Measurements from ENCODE around the gene STXBP2. TPM values are rescaled to one million over a fixed set of nuclear protein-coding genes. Genes with fewer than 3 reads are reported as not detected.

STXBP2 gene
- total and polyA plus RNA-seq, 7 donors: 0.55 to 4.5 (median 2.7) TPM

DNA sequence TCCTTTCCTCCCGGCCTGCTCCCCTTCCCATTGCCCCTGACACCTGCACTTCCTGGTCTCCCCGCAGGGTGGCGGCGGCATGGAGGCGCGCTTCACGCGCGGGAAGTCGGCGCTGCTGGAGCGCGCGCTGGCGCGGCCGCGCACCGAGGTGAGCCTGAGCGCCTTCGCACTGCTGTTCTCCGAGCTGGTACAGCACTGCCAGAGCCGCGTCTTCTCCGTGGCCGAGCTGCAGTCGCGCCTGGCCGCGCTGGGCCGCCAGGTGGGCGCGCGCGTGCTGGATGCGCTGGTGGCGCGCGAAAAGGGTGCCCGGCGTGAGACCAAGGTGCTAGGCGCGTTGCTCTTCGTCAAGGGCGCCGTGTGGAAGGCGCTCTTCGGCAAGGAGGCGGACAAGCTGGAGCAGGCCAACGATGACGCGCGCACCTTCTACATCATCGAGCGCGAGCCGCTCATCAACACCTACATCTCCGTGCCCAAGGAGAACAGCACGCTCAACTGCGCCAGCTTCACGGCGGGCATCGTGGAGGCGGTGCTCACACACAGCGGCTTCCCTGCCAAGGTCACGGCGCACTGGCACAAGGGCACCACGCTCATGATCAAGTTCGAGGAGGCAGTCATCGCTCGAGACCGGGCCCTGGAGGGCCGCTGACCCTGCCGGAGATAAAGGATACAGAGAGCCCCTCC, 45.4 kb downstream of the STXBP2 start:
- H3K27ac ChIP-seq: no peak overlapping the region
- TF ChIP-seq, protein P1, sequence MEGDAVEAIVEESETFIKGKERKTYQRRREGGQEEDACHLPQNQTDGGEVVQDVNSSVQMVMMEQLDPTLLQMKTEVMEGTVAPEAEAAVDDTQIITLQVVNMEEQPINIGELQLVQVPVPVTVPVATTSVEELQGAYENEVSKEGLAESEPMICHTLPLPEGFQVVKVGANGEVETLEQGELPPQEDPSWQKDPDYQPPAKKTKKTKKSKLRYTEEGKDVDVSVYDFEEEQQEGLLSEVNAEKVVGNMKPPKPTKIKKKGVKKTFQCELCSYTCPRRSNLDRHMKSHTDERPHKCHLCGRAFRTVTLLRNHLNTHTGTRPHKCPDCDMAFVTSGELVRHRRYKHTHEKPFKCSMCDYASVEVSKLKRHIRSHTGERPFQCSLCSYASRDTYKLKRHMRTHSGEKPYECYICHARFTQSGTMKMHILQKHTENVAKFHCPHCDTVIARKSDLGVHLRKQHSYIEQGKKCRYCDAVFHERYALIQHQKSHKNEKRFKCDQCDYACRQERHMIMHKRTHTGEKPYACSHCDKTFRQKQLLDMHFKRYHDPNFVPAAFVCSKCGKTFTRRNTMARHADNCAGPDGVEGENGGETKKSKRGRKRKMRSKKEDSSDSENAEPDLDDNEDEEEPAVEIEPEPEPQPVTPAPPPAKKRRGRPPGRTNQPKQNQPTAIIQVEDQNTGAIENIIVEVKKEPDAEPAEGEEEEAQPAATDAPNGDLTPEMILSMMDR (IDR thresholded peaks at IDR 0.05): no peak
- peaks cover 0 to 23% of the 10 kb centered on the region in 2 donors for H3K36me3 ChIP-seq (ENCODE audit: insufficient read depth in 1 of 2, low read depth in 1 of 2)
- H3K27me3 ChIP-seq (ENCODE audit: insufficient read depth in 3 of 3, low read length in 2 of 3): no peaks in the 10 kb centered on the region
- WGBS, 3 donors: 72 to 80% (median 75%) methylated on average over 73 to 74 of the region's 74 CpGs
- H3K9me3 ChIP-seq: no peaks in the 10 kb centered on the region
- H3K4me3 ChIP-seq: peak overlapping the region; percentile 100
- intact Hi-C loops (cut with DNase I): loop anchor here in 1 of 2 donors (5.0 kb wide), 1 partner anchor 325 kb away; no protein-coding TSS in a partner anchor
- H3K4me1 ChIP-seq: no peaks in the 10 kb centered on the region
- DNase-seq (no peak), ATAC-seq (no peak)

DNA sequence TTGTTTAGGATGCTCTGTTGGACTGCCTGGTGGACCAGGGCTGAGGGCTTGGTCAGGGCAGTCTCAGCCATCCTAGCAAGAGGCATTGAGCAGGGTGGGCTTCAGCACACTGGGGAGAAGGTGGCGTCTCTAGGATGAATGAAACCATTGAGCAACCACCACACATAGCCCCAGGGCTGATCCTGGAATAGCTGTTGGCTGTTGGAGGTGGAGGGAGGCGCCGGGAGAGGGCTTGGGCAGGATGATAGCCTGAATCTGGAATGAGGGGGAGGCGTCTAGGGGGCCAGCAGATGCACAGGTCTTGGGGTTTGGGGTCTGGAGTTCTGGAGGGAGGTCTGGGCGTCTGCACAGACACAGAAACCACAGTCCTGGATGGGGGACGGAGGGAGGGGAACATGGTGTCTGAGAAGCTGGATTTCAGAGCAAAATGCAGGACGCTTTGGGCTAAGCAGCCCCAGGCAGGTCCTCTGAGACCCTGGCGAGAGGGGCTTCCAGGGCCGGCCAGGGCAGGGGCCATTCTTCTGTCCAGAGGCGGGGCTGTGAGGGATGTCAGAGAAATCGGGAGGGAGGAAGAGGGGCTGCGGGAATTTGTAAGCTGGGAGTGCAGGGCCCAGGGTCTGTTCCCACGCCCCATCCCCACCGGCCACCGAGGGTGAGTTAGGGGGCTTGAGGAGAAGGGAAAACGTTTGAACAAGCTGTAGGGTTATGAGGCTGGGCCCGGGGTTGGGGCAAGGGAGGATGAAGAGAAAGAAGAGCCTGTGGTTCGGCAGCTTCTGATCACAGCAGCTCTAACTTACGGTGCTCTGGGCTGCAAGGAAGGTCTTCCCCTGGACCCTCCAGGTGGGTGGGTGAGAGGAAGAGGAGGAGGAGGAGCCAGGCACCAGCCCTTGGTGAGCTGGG, 48.9 kb downstream of the STXBP2 start:
- intact Hi-C loops (cut with DNase I): no loop called here

DNA sequence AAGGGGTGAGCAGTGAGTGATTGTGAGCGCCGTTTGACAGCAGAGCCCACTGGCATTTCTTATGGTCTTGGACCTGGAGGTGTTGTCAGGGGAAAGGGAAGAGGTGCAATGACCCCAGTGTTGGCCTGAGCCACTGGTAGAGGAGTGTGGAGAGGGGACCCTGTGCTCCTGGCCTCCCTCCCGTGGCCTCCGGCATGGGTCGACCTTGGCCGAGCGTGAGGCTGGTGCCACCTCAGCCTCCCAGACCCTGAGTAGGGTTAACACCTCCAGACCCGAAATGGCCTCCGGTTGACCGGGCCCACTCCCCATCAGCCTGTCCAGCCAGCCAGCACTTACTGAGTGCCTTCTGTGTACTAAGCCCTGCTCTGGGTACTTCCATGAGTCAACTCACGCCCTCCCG, 50.3 kb downstream of the STXBP2 start:
- no peak for DNase-seq
- intact Hi-C loops (cut with DNase I): no loop called here
- 75 to 82% (median 76%) methylated on average over 12 of the region's 12 CpGs for WGBS, 3 donors

More for the DNA sequence above, 48.9 kb downstream of the STXBP2 start:
- Histone ChIP-seq H3K4me1 (no peaks in the 10 kb centered on the region), H3K27me3 (ENCODE audit: insufficient read depth in 3 of 3, low read length in 2 of 3) (peaks cover 0 to 6% (median 0%) of the 10 kb centered on the region in 3 donors), H3K27ac (no peak overlapping the region), H3K9me3 (no peaks in the 10 kb centered on the region), H3K4me3 (no peak overlapping the region), H3K36me3 (ENCODE audit: insufficient read depth in 1 of 2, low read depth in 1 of 2) (peaks cover 0 to 23% of the 10 kb centered on the region in 2 donors)
- ATAC-seq (no peak), DNase-seq (no peak)
- WGBS, 3 donors: 33 to 38% (median 34%) methylated on average over 18 to 19 of the region's 19 CpGs
- TF ChIP-seq, protein P1 (IDR thresholded peaks at IDR 0.05): no peak

DNA sequence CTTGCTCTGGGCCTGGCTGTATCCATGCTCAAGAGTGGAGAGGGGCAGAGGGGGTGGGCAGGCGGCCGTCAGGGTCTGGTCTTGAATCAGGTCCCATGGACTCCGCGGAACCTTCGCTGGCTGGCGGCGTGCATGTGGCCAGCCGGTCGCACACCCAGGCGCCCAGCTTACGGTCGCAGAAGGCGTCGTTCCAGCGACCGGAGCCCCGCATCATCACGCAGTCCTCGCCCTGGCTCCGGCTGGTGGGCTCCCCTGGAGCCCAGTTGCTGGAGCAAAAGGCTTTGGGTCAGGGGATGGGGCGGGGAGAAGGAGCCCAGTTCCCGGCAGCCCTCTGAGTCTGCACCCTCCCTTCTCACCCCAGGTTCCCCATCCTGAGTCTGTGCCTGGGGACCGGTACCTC, 52.3 kb downstream of the STXBP2 start:
- TF ChIP-seq, protein P1 (IDR thresholded peaks at IDR 0.05): no peak
- Histone ChIP-seq H3K27ac (no peak overlapping the region), H3K36me3 (ENCODE audit: insufficient read depth in 1 of 2, low read depth in 1 of 2) (peaks cover 0 to 3% of the 10 kb centered on the region in 2 donors), H3K4me1 (no peaks in the 10 kb centered on the region), H3K9me3 (no peaks in the 10 kb centered on the region), H3K27me3 (ENCODE audit: insufficient read depth in 3 of 3, low read length in 2 of 3) (peaks cover 0 to 10% (median 5%) of the 10 kb centered on the region in 3 donors), H3K4me3 (no peak overlapping the region)
- 15 to 27% (median 24%) methylated on average over 23 of the region's 23 CpGs for WGBS, 3 donors
- DNase-seq (no peak), ATAC-seq (no peak)
- intact Hi-C loops (cut with DNase I): no loop called here

More for the DNA sequence above, 50.3 kb downstream of the STXBP2 start:
- Histone ChIP-seq H3K36me3 (ENCODE audit: insufficient read depth in 1 of 2, low read depth in 1 of 2) (peaks cover 0 to 23% of the 10 kb centered on the region in 2 donors), H3K27ac (no peak overlapping the region), H3K27me3 (ENCODE audit: insufficient read depth in 3 of 3, low read length in 2 of 3) (peaks cover 0 to 6% (median 3%) of the 10 kb centered on the region in 3 donors), H3K4me1 (no peaks in the 10 kb centered on the region), H3K4me3 (no peak overlapping the region), H3K9me3 (no peaks in the 10 kb centered on the region)
- ATAC-seq: no peak
- TF ChIP-seq, protein P1 (IDR thresholded peaks at IDR 0.05): no peak
